Measurements from ENCODE around the gene GPR142. TPM values are rescaled to one million over a fixed set of nuclear protein-coding genes. Genes with fewer than 3 reads are reported as not detected.

Gene GPR142
- total RNA-seq, 1 donor: not detected

DNA sequence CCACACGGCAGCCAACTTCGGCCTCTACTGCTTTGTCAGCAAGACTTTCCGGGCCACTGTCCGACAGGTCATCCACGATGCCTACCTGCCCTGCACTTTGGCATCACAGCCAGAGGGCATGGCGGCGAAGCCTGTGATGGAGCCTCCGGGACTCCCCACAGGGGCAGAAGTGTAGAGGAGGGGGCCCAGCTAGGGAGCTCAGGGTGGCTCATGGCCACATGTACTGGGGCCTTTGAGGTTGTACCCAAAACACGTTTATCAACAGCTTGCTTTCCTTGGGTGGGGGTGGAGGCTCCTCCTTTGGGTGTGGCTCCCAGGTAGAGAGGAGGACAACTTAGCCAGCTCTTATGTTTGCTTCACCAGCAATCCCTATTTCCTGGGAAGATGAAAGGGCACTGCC is 5.1 kb downstream of the GPR142 start:
- Histone ChIP-seq H3K36me3 (ENCODE audit: insufficient read depth, low read length) (no peaks in the 10 kb centered on the region), H3K79me2 (ENCODE audit: insufficient read depth, low read length) (no peaks in the 10 kb centered on the region), H4K20me1 (ENCODE audit: insufficient read depth, low read length) (no peaks in the 10 kb centered on the region), H3K9me3 (ENCODE audit: low read depth, low read length) (no peaks in the 10 kb centered on the region), H3K4me3 (ENCODE audit: insufficient read depth, low read length) (no peak overlapping the region), H3K27ac (ENCODE audit: low read depth, low read length) (no peak overlapping the region), H2AFZ (ENCODE audit: low read length) (no peak overlapping the region), H3K4me2 (ENCODE audit: insufficient read depth, low read length) (no peak overlapping the region), H3K4me1 (ENCODE audit: insufficient read depth, low read length) (no peaks in the 10 kb centered on the region), H3K27me3 (ENCODE audit: insufficient read depth, low read length) (no peaks in the 10 kb centered on the region)
- TF ChIP-seq, protein P1, sequence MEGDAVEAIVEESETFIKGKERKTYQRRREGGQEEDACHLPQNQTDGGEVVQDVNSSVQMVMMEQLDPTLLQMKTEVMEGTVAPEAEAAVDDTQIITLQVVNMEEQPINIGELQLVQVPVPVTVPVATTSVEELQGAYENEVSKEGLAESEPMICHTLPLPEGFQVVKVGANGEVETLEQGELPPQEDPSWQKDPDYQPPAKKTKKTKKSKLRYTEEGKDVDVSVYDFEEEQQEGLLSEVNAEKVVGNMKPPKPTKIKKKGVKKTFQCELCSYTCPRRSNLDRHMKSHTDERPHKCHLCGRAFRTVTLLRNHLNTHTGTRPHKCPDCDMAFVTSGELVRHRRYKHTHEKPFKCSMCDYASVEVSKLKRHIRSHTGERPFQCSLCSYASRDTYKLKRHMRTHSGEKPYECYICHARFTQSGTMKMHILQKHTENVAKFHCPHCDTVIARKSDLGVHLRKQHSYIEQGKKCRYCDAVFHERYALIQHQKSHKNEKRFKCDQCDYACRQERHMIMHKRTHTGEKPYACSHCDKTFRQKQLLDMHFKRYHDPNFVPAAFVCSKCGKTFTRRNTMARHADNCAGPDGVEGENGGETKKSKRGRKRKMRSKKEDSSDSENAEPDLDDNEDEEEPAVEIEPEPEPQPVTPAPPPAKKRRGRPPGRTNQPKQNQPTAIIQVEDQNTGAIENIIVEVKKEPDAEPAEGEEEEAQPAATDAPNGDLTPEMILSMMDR (IDR thresholded peaks at IDR 0.05; ENCODE audit: extremely low read depth, low read depth, low read length): no peak
- no peak for DNase-seq (ENCODE audit: insufficient read length, low spot score, missing footprints)

GRCh38 chr17:74373838-74374606 is 6.7 kb downstream of the GPR142 start:
- H3K4me3 ChIP-seq (ENCODE audit: insufficient read depth, low read length): no peak overlapping the region
- H4K20me1 ChIP-seq (ENCODE audit: insufficient read depth, low read length): no peaks in the 10 kb centered on the region
- H3K36me3 ChIP-seq (ENCODE audit: insufficient read depth, low read length): no peaks in the 10 kb centered on the region
- H3K79me2 ChIP-seq (ENCODE audit: insufficient read depth, low read length): no peaks in the 10 kb centered on the region
- DNase-seq (ENCODE audit: insufficient read length, low spot score, missing footprints): peak; percentile 87
- no peaks in the 10 kb centered on the region for H3K4me1 ChIP-seq (ENCODE audit: insufficient read depth, low read length)
- H3K4me2 ChIP-seq (ENCODE audit: insufficient read depth, low read length): no peak overlapping the region
- H3K9me3 ChIP-seq (ENCODE audit: low read depth, low read length): no peaks in the 10 kb centered on the region
- no peak overlapping the region for H2AFZ ChIP-seq (ENCODE audit: low read length)
- H3K27ac ChIP-seq (ENCODE audit: low read depth, low read length): no peak overlapping the region
- H3K27me3 ChIP-seq (ENCODE audit: insufficient read depth, low read length): no peaks in the 10 kb centered on the region
- TF ChIP-seq, protein P1 (IDR thresholded peaks at IDR 0.05; ENCODE audit: extremely low read depth, low read depth, low read length): no peak

DNA sequence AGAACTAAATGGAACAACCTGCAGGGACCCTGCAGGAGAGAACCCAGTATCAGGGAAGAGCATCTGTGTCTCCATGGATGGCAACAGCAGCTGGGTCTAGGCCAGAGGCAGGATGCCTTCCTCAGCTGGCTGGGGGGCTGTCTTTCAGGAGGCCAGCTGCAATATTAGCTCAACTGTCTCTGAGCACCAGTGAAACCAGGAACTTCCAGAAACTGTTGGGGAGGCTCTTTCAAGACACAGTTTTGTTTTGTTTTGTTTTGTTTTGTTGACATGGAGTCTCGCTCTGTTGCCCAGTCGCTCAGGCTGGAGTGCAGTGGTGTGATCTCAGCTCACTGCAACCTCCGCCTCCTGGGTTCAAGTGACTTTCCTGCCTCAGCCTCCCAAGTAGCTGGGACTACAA is 7.6 kb downstream of the GPR142 start:
- H3K79me2 ChIP-seq (ENCODE audit: insufficient read depth, low read length): no peaks in the 10 kb centered on the region
- H3K4me1 ChIP-seq (ENCODE audit: insufficient read depth, low read length): peaks cover 4% of the 10 kb centered on the region
- H4K20me1 ChIP-seq (ENCODE audit: insufficient read depth, low read length): no peaks in the 10 kb centered on the region
- H3K4me3 ChIP-seq (ENCODE audit: insufficient read depth, low read length): no peak overlapping the region
- no peak overlapping the region for H2AFZ ChIP-seq (ENCODE audit: low read length)
- no peak overlapping the region for H3K27ac ChIP-seq (ENCODE audit: low read depth, low read length)
- no peaks in the 10 kb centered on the region for H3K27me3 ChIP-seq (ENCODE audit: insufficient read depth, low read length)
- no peak overlapping the region for H3K4me2 ChIP-seq (ENCODE audit: insufficient read depth, low read length)
- H3K9me3 ChIP-seq (ENCODE audit: low read depth, low read length): no peaks in the 10 kb centered on the region
- TF ChIP-seq, protein P1 (IDR thresholded peaks at IDR 0.05; ENCODE audit: extremely low read depth, low read depth, low read length): no peak
- H3K36me3 ChIP-seq (ENCODE audit: insufficient read depth, low read length): no peaks in the 10 kb centered on the region
- DNase-seq (ENCODE audit: insufficient read length, low spot score, missing footprints): peak; percentile 51

DNA sequence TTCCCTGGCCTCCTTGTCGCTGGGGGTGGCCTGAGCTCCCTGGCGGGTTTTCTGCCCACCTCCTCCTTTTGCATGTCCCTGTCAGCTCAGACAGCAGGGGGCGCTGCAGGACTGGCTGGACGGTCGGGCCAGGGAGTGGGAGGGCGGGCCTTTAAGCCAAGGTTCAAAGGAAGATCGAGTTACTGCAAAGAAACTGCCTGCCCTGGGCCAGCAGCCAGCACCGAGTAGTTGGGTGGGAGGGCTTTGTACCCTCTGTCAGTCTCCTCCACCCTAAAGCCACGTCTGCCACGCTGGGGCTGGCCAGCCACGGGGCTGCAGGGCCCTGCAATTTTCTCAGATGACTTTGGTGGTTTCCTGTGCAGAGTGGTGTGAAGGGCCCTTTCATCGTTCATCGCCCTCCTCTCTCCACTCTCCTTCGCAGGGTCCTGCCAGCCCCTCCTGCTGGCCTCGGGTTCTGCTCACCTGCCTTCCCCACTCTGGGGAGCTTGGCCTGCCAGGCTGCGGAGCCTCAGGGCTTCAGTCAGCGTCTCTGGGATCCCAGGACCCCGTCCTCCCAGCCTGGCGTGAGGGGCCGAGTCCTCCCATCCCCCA is 12.3 kb downstream of the GPR142 start:
- H3K4me2 ChIP-seq (ENCODE audit: insufficient read depth, low read length): peak overlapping the region; percentile 60
- H4K20me1 ChIP-seq (ENCODE audit: insufficient read depth, low read length): no peaks in the 10 kb centered on the region
- TF ChIP-seq, protein P1 (IDR thresholded peaks at IDR 0.05; ENCODE audit: extremely low read depth, low read depth, low read length): peak; percentile 77
- no peaks in the 10 kb centered on the region for H3K9me3 ChIP-seq (ENCODE audit: low read depth, low read length)
- H3K79me2 ChIP-seq (ENCODE audit: insufficient read depth, low read length): no peaks in the 10 kb centered on the region
- peaks cover 4% of the 10 kb centered on the region for H3K4me1 ChIP-seq (ENCODE audit: insufficient read depth, low read length)
- no peaks in the 10 kb centered on the region for H3K36me3 ChIP-seq (ENCODE audit: insufficient read depth, low read length)
- peaks cover 3% of the 10 kb centered on the region for H3K27me3 ChIP-seq (ENCODE audit: insufficient read depth, low read length)
- peak overlapping the region; percentile 59 for H2AFZ ChIP-seq (ENCODE audit: low read length)
- no peak overlapping the region for H3K27ac ChIP-seq (ENCODE audit: low read depth, low read length)
- no peak overlapping the region for H3K4me3 ChIP-seq (ENCODE audit: insufficient read depth, low read length)
- peak; percentile 99 for DNase-seq (ENCODE audit: insufficient read length, low spot score, missing footprints)

Data from osteoblast (primary cell).